Caco-2 (cell line): ENCODE results near the gene ZNF518B. TPM values are rescaled to one million over a fixed set of nuclear protein-coding genes. Genes with fewer than 3 reads are reported as not detected.

ENCODE experiments used
- BruUV-seq: library from RNA; stranded (reverse); fragments of 400-500 nt; replicated peaks from 2 replicates; lab custom pipeline; 2021; lab: Mats Ljungman, UMichigan
- CTCF ChIA-PET: fragments of 300-600 bp; sonication (Branson Sonifier 250); formaldehyde crosslinking; loops from one replicate; lab custom pipeline; 2022; ENCODE audit warnings: antibody characterized with exemption; lab: Charles Lee
- POLR2A ChIA-PET: fragments of 300-600 bp; sonication (Branson Sonifier 250); formaldehyde crosslinking; loops from one replicate; lab custom pipeline; 2022; ENCODE audit warnings: antibody characterized with exemption; lab: Charles Lee
- DNase-seq, 2 experiments: peaks; one replicate each; pipeline versions ENCODE4 v3.0.0 to v3.0.0-alpha.2; 2020 to 2022
- H3K27me3 ChIP-seq: replicated peaks from 2 replicates; pipeline ENCODE4 v1.6.0; 2011; ENCODE audit warnings: low read length; ENCODE audit not compliant: control insufficient read depth, insufficient read depth
- H3K36me3 ChIP-seq: 2 replicates; pipeline ENCODE4 v1.5.1; 2011; ENCODE audit warnings: low read length; ENCODE audit not compliant: control insufficient read depth, insufficient read depth
- H3K4me1 ChIP-seq: fragments of 250-450 bp; sonication (Bioruptor Pico); 2 replicates; pipeline ENCODE4 v1.5.1; 2020; ENCODE audit warnings: mild to moderate bottlenecking
- H3K4me3 ChIP-seq: 2 replicates; pipeline ENCODE4 v1.5.1; 2011; ENCODE audit warnings: low read depth, mild to moderate bottlenecking, control low read depth, low read length
- H3K9me3 ChIP-seq: fragments of 250-450 bp; sonication (Bioruptor Pico); 2 replicates; pipeline ENCODE4 v1.5.1; 2020; ENCODE audit warnings: mild to moderate bottlenecking, moderate library complexity
- H3K27ac Mint-ChIP-seq: one replicate; pipeline ENCODE4 v1.8.0; 2022; ENCODE audit warnings: mixed read lengths; ENCODE audit not compliant: unreplicated experiment
- H3K27me3 Mint-ChIP-seq: one replicate; pipeline ENCODE4 v1.8.0; 2022; ENCODE audit warnings: mixed read lengths; ENCODE audit not compliant: insufficient read depth, unreplicated experiment
- H3K36me3 Mint-ChIP-seq: one replicate; pipeline ENCODE4 v1.8.0; 2022; ENCODE audit warnings: mild to moderate bottlenecking, mixed read lengths; ENCODE audit not compliant: insufficient read depth, unreplicated experiment
- H3K4me1 Mint-ChIP-seq: one replicate; pipeline ENCODE4 v1.8.0; 2022; ENCODE audit warnings: low read depth, mixed read lengths; ENCODE audit not compliant: unreplicated experiment
- H3K4me3 Mint-ChIP-seq: one replicate; pipeline ENCODE4 v1.8.0; 2022; ENCODE audit warnings: mild to moderate bottlenecking, moderate library complexity, mixed read lengths; ENCODE audit not compliant: unreplicated experiment
- H3K9me3 Mint-ChIP-seq: one replicate; pipeline ENCODE4 v1.8.0; 2022; ENCODE audit warnings: mixed read lengths; ENCODE audit not compliant: unreplicated experiment
- CTCF ChIP-seq, 2 experiments: fragments of 200-600 bp in 1 of 2; IDR thresholded peaks; 1 replicate in 1 of 2; 2 replicates in 1 of 2; pipeline versions ENCODE4 v1.5.1 to v1.8.0; 2011 to 2022; ENCODE audit warnings: antibody characterized with exemption in 1 of 2, control low read depth in 1 of 2, inconsistent platforms in 1 of 2, low read depth in 1 of 2, low read length in 1 of 2, mild to moderate bottlenecking in 1 of 2, moderate library complexity in 1 of 2; ENCODE audit not compliant: insufficient read depth in 1 of 2, severe bottlenecking in 1 of 2, unreplicated experiment in 1 of 2
- intact Hi-C: fragments of 100-400 bp; cut with micrococcal nuclease; formaldehyde crosslinking; loops from one replicate; pipeline ENCODE4 v1.10.0; 2022; ENCODE audit not compliant: unreplicated experiment
- total RNA-seq: library from RNA; stranded (reverse); gene quantifications from 2 replicates; pipeline ENCODE4 v1.2.3, GENCODE V29; 2022

ZNF518B gene
- total RNA-seq, 1 experiment from 2014 or later, result not detected

DNA sequence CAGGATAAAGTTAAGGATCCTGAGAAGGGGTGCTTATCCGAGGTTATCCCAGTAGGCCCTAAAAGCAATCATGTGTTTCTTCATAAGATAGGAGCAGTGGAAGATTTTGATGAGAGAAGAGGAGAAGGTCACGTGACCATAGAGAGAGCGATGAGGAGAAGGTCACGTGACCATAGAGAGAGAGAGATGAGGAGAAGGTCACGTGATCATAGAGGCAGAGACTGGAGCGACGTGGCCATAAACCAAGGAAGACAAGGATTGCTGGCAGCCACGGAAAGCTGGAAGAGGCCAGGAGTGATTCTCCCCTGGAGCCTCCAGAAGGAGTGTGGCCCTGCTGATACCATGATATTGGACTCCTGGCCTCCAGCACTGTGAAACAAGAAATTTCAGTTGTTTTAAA, 38.4 kb upstream of the ZNF518B start:
- Histone ChIP-seq H3K27me3 (no peaks in the 10 kb centered on the region), H3K36me3 (no peaks in the 10 kb centered on the region), H3K4me3 (no peak overlapping the region), H3K4me1 (no peaks in the 10 kb centered on the region), H3K9me3 (no peaks in the 10 kb centered on the region)
- no peak for DNase-seq
- Mint-ChIP-seq H3K4me1 (no peaks in the 10 kb centered on the region), H3K27ac (no peak overlapping the region), H3K4me3 (no peak overlapping the region), H3K36me3 (no peaks in the 10 kb centered on the region), H3K27me3 (no peaks in the 10 kb centered on the region), H3K9me3 (no peaks in the 10 kb centered on the region)
- TF ChIP-seq CTCF (IDR thresholded peaks at IDR 0.05; ENCODE audit: insufficient read depth in 1 of 2, low read depth in 1 of 2, low read length in 1 of 2, severe bottlenecking in 1 of 2, unreplicated experiment in 1 of 2), result no peak
- no TSS peak for BruUV-seq
- POLR2A ChIA-PET, result no interaction called here
- CTCF ChIA-PET, result no interaction called here
- intact Hi-C loops, result no loop called here

DNA sequence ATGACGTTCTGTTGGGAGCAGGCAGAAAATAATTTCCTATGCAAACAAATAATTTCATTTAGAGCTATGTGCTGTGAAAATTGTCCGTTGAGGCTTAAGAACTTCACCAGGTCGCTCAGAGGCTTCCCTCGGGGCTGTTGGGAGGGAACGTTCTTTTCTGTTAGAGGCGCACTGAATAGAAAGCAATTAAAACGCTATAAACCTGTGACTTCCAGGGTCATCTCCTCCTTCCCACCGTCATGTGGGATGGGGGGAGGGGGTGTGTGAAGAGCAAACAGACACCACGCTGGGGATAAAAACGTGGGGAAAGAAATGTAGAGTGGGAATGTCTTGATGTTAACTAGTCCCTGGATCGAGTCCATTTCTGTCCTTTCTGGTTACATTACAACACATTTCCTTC, 35.2 kb upstream of the ZNF518B start:
- H3K4me1 Mint-ChIP-seq, result no peaks in the 10 kb centered on the region

DNA sequence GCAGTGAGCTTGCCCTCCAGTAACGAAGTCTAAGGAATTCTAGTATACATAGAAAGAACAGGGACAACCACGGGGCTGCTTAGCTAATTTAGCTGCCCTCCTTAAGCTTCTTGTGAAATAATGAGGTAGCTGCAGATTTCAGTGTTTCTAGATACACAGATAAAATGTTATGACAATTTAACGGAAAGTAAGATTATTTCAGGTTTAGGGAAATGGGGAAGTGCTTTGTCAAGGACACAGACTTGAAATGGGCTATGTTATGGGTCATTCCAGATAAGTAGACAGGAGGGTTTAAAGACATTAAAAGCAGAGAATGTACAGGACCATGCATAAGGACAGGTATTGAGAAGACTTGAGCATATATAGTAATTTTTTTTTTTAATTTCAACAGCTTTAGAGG, 34.2 kb upstream of the ZNF518B start:
- intact Hi-C loops, result no loop called here
- H3K36me3 Mint-ChIP-seq, result no peaks in the 10 kb centered on the region
- H3K36me3 ChIP-seq, result no peaks in the 10 kb centered on the region
- no peak overlapping the region for H3K27ac Mint-ChIP-seq
- no peak for TF ChIP-seq CTCF (IDR thresholded peaks at IDR 0.05; ENCODE audit: insufficient read depth in 1 of 2, low read depth in 1 of 2, low read length in 1 of 2, severe bottlenecking in 1 of 2, unreplicated experiment in 1 of 2)
- ChIA-PET CTCF (no interaction called here), POLR2A (no interaction called here)
- no peaks in the 10 kb centered on the region for H3K27me3 ChIP-seq
- H3K9me3 Mint-ChIP-seq, result no peaks in the 10 kb centered on the region
- no peaks in the 10 kb centered on the region for H3K4me1 ChIP-seq
- BruUV-seq, result no TSS peak
- H3K4me1 Mint-ChIP-seq, result no peaks in the 10 kb centered on the region
- H3K9me3 ChIP-seq, result no peaks in the 10 kb centered on the region
- H3K4me3 ChIP-seq, result no peak overlapping the region
- no peak for DNase-seq
- no peak overlapping the region for H3K4me3 Mint-ChIP-seq
- H3K27me3 Mint-ChIP-seq, result peaks cover 10% of the 10 kb centered on the region

More for the DNA sequence above, 35.2 kb upstream of the ZNF518B start:
- TF ChIP-seq CTCF (IDR thresholded peaks at IDR 0.05; ENCODE audit: insufficient read depth in 1 of 2, low read depth in 1 of 2, low read length in 1 of 2, severe bottlenecking in 1 of 2, unreplicated experiment in 1 of 2), result no peak
- Histone ChIP-seq H3K36me3 (no peaks in the 10 kb centered on the region), H3K27me3 (no peaks in the 10 kb centered on the region), H3K9me3 (no peaks in the 10 kb centered on the region), H3K4me1 (no peaks in the 10 kb centered on the region), H3K4me3 (no peak overlapping the region)
- Mint-ChIP-seq H3K27ac (no peak overlapping the region), H3K4me3 (no peak overlapping the region), H3K27me3 (peaks cover 10% of the 10 kb centered on the region), H3K36me3 (no peaks in the 10 kb centered on the region), H3K9me3 (no peaks in the 10 kb centered on the region)
- CTCF ChIA-PET, result no interaction called here
- BruUV-seq, result no TSS peak
- intact Hi-C loops, result no loop called here
- no peak for DNase-seq
- POLR2A ChIA-PET, result no interaction called here
